ENCODE measurements around the gene KRTAP5-2. TPM values are rescaled to one million over a fixed set of nuclear protein-coding genes. Genes with fewer than 3 reads are reported as not detected.

KRTAP5-2 gene
- total RNA-seq, 1 donor from 2014 or later, result not detected

- Mint-ChIP-seq H3K4me3 (no peak overlapping the region), H3K27ac (no peak overlapping the region), H3K9me3 (no peaks in the 10 kb centered on the region), H3K4me1 (ENCODE audit: unreplicated experiment) (peaks cover 10% of the 10 kb centered on the region), H3K27me3 (peaks cover 23% of the 10 kb centered on the region), H3K36me3 (no peaks in the 10 kb centered on the region)
- DNase-seq (ENCODE audit: extremely low spot score, unreplicated experiment), result no peak
- no peak for TF ChIP-seq CTCF (conservative IDR thresholded peaks at IDR 0.05)
Measured at GRCh38 chr11:1642288-1643145, 44.4 kb upstream of the KRTAP5-2 start.

- Mint-ChIP-seq H3K9me3 (no peaks in the 10 kb centered on the region), H3K36me3 (no peaks in the 10 kb centered on the region), H3K4me3 (no peak overlapping the region), H3K27me3 (peaks cover 19% of the 10 kb centered on the region), H3K4me1 (ENCODE audit: unreplicated experiment) (peaks cover 10% of the 10 kb centered on the region), H3K27ac (no peak overlapping the region)
- TF ChIP-seq CTCF (conservative IDR thresholded peaks at IDR 0.05), result no peak
- DNase-seq (ENCODE audit: extremely low spot score, unreplicated experiment), result no peak
Measured at GRCh38 chr11:1641096-1641495, 43.0 kb upstream of the KRTAP5-2 start.

GRCh38 chr11:1640076-1640946 is 42.2 kb upstream of the KRTAP5-2 start:
- no peak overlapping the region for H3K4me3 Mint-ChIP-seq
- peaks cover 10% of the 10 kb centered on the region for H3K4me1 Mint-ChIP-seq (ENCODE audit: unreplicated experiment)
- TF ChIP-seq CTCF (conservative IDR thresholded peaks at IDR 0.05), result peak; percentile 91
- H3K9me3 Mint-ChIP-seq, result no peaks in the 10 kb centered on the region
- H3K27ac Mint-ChIP-seq, result no peak overlapping the region
- DNase-seq (ENCODE audit: extremely low spot score, unreplicated experiment), result no peak
- peaks cover 25% of the 10 kb centered on the region for H3K27me3 Mint-ChIP-seq
- no peaks in the 10 kb centered on the region for H3K36me3 Mint-ChIP-seq

GRCh38 chr11:1639666-1640065 is 41.6 kb upstream of the KRTAP5-2 start:
- TF ChIP-seq CTCF (conservative IDR thresholded peaks at IDR 0.05), result no peak
- DNase-seq (ENCODE audit: extremely low spot score, unreplicated experiment), result no peak
- H3K4me3 Mint-ChIP-seq, result no peak overlapping the region
- H3K9me3 Mint-ChIP-seq, result no peaks in the 10 kb centered on the region
- peaks cover 10% of the 10 kb centered on the region for H3K4me1 Mint-ChIP-seq (ENCODE audit: unreplicated experiment)
- no peaks in the 10 kb centered on the region for H3K36me3 Mint-ChIP-seq
- no peak overlapping the region for H3K27ac Mint-ChIP-seq
- H3K27me3 Mint-ChIP-seq, result peaks cover 28% of the 10 kb centered on the region

- Mint-ChIP-seq H3K36me3 (no peaks in the 10 kb centered on the region), H3K9me3 (no peaks in the 10 kb centered on the region), H3K4me1 (ENCODE audit: unreplicated experiment) (peaks cover 10% of the 10 kb centered on the region), H3K4me3 (no peak overlapping the region), H3K27me3 (peaks cover 27% of the 10 kb centered on the region), H3K27ac (no peak overlapping the region)
- no peak for TF ChIP-seq CTCF (conservative IDR thresholded peaks at IDR 0.05)
- no peak for DNase-seq (ENCODE audit: extremely low spot score, unreplicated experiment)
Measured at GRCh38 chr11:1639102-1639620, 41.1 kb upstream of the KRTAP5-2 start.
